ENCODE results near the gene CHCHD1.
A peak's percentile ranks its signal among the peaks of the same experiment; 100 is the strongest.
"Not testable (repeated sequence)": the region's sequence is repeated elsewhere in the genome, so short reads cannot be mapped to it uniquely, and the experiment has no call there.

CHCHD1 gene

GRCh38 chr10:73814896-73815718 lies 33.3 kb downstream of the CHCHD1 start:
- DNase-seq, result peak; percentile 51

- no peak for DNase-seq
Measured at GRCh38 chr10:73815719-73816030, 33.8 kb downstream of the CHCHD1 start.

- DNase-seq, result no peak
Measured at GRCh38 chr10:73816917-73817729, 35.3 kb downstream of the CHCHD1 start.

GRCh38 chr10:73817826-73818225 lies 36.0 kb downstream of the CHCHD1 start:
- no peak for DNase-seq

- no peak for DNase-seq
Measured at GRCh38 chr10:73818402-73818801, 36.6 kb downstream of the CHCHD1 start.

- DNase-seq, result no peak
Measured at GRCh38 chr10:73819081-73819480, 37.2 kb downstream of the CHCHD1 start.

GRCh38 chr10:73819513-73820093 lies 37.8 kb downstream of the CHCHD1 start:
- no peak for DNase-seq

- DNase-seq, result no peak
Measured at GRCh38 chr10:73823391-73823790, 41.5 kb downstream of the CHCHD1 start.

- no peak for DNase-seq
Measured at GRCh38 chr10:73824146-73824725, 42.4 kb downstream of the CHCHD1 start.

GRCh38 chr10:73827346-73828089 lies 45.7 kb downstream of the CHCHD1 start:
- no peak for DNase-seq

GRCh38 chr10:73828161-73828560 lies 46.3 kb downstream of the CHCHD1 start:
- no peak for DNase-seq

- DNase-seq, result not testable (repeated sequence)
Measured at GRCh38 chr10:73829090-73829489, 47.2 kb downstream of the CHCHD1 start.

Measured in DMS53 (cell line).